Ishikawa (cell line): ENCODE data around the gene EP300.

Experiments used
- CEBPB ChIP-seq: IDR thresholded peaks from 2 replicates; pipeline ENCODE4 v1.6.1; 2012
- CREB1 ChIP-seq: IDR thresholded peaks from 2 replicates; pipeline ENCODE4 v1.6.1; 2012; ENCODE audit warnings: low read depth
- EGR1 ChIP-seq: IDR thresholded peaks from 2 replicates; pipeline ENCODE4 v1.6.1; 2012
- EP300 ChIP-seq: IDR thresholded peaks from 2 replicates; pipeline ENCODE4 v1.6.1; 2012; ENCODE audit warnings: borderline replicate concordance
- FOXM1 ChIP-seq: IDR thresholded peaks from 2 replicates; pipeline ENCODE4 v1.6.1; 2012; ENCODE audit warnings: low read depth, borderline replicate concordance
- MAX ChIP-seq: IDR thresholded peaks from 2 replicates; pipeline ENCODE4 v1.6.1; 2012
- NFIC ChIP-seq: IDR thresholded peaks from 2 replicates; pipeline ENCODE4 v1.6.1; 2012
- RAD21 ChIP-seq: IDR thresholded peaks from 2 replicates; pipeline ENCODE4 v1.6.1; 2012; ENCODE audit warnings: low read depth
- REST ChIP-seq: IDR thresholded peaks from 2 replicates; pipeline ENCODE4 v1.6.1; 2012; ENCODE audit warnings: low read depth, mild to moderate bottlenecking
- TAF1 ChIP-seq: IDR thresholded peaks from 2 replicates; pipeline ENCODE4 v1.6.1; 2012; ENCODE audit warnings: low read depth, mild to moderate bottlenecking
- TCF12 ChIP-seq: IDR thresholded peaks from 2 replicates; pipeline ENCODE4 v1.6.1; 2012; ENCODE audit warnings: low read depth
- TEAD4 ChIP-seq: IDR thresholded peaks from 2 replicates; pipeline ENCODE4 v1.6.1; 2012
- USF1 ChIP-seq: IDR thresholded peaks from 2 replicates; pipeline ENCODE4 v1.6.1; 2012
- YY1 ChIP-seq: IDR thresholded peaks from 2 replicates; pipeline ENCODE4 v1.6.1; 2012; ENCODE audit warnings: low read depth
- ZBTB7A ChIP-seq: IDR thresholded peaks from 2 replicates; pipeline ENCODE4 v1.6.1; 2012; ENCODE audit warnings: low read depth

EP300 gene

GRCh38 chr22:41075946-41076345 is 16.4 kb upstream of the EP300 start:
- TF ChIP-seq TAF1 (no peak), NFIC (no peak), USF1 (no peak), TEAD4 (no peak), YY1 (no peak)

- no peak for TF ChIP-seq NFIC
- TF ChIP-seq TCF12: no peak
- TF ChIP-seq TAF1: no peak
- TF ChIP-seq RAD21: no peak
- no peak for TF ChIP-seq REST
These were observed 15.5 kb upstream of the EP300 start for GRCh38 chr22:41076857-41077256.

- TF ChIP-seq FOXM1 (no peak), TCF12 (no peak), ZBTB7A (no peak), EP300 (no peak), RAD21 (no peak), TAF1 (no peak), TEAD4 (no peak), NFIC (no peak), CEBPB (no peak), YY1 (no peak), CREB1 (no peak), MAX (no peak), EGR1 (no peak), REST (no peak), USF1 (no peak)
These were observed 13.5 kb upstream of the EP300 start for GRCh38 chr22:41078931-41079330.

GRCh38 chr22:41085842-41086241 is 6.5 kb upstream of the EP300 start:
- no peak for TF ChIP-seq TEAD4
- TF ChIP-seq EP300: no peak
- no peak for TF ChIP-seq RAD21
- no peak for TF ChIP-seq TCF12
- TF ChIP-seq MAX: no peak
- TF ChIP-seq FOXM1: no peak
- no peak for TF ChIP-seq CREB1
- no peak for TF ChIP-seq REST
- no peak for TF ChIP-seq TAF1
- TF ChIP-seq ZBTB7A: no peak
- TF ChIP-seq NFIC: no peak
- TF ChIP-seq USF1: no peak
- TF ChIP-seq EGR1: no peak
- TF ChIP-seq CEBPB: no peak
- no peak for TF ChIP-seq YY1
